Fibroblast of pulmonary artery (primary cell): ENCODE results near the gene SLC11A1.

Experiments used
- DNase-seq: peaks from one replicate; pipeline ENCODE4 v3.0.0-alpha.2; 2010; ENCODE audit warnings: low read depth
- H3K4me3 ChIP-seq: replicated peaks from 2 replicates; pipeline ENCODE4 v1.5.1; 2011; ENCODE audit warnings: low read depth, mild to moderate bottlenecking, control low read depth, low read length, moderate library complexity
- CTCF ChIP-seq: IDR thresholded peaks from 2 replicates; pipeline ENCODE4 v1.5.1; 2011; ENCODE audit warnings: mild to moderate bottlenecking, control low read depth, low read length, inconsistent platforms; ENCODE audit errors: missing control alignments

The SLC11A1 gene

GRCh38 chr2:218370410-218371063, 11.5 kb upstream of the SLC11A1 start:
- no peak overlapping the region for H3K4me3 ChIP-seq
- DNase-seq: peak; percentile 67
- no peak for TF ChIP-seq CTCF

- DNase-seq: no peak
- no peak overlapping the region for H3K4me3 ChIP-seq
- no peak for TF ChIP-seq CTCF
These were observed 10.1 kb upstream of the SLC11A1 start for GRCh38 chr2:218371983-218372350.

- no peak for DNase-seq
These were observed 7.3 kb upstream of the SLC11A1 start for GRCh38 chr2:218374795-218375194.

GRCh38 chr2:218375212-218375611, 6.9 kb upstream of the SLC11A1 start:
- DNase-seq: peak; percentile 90
- H3K4me3 ChIP-seq: no peak overlapping the region
- no peak for TF ChIP-seq CTCF

More at GRCh38 chr2:218374795-218375194, 7.3 kb upstream of the SLC11A1 start:
- TF ChIP-seq CTCF: no peak
- H3K4me3 ChIP-seq: no peak overlapping the region

GRCh38 chr2:218378053-218378452, 4.0 kb upstream of the SLC11A1 start:
- H3K4me3 ChIP-seq: no peak overlapping the region
- no peak for DNase-seq
- TF ChIP-seq CTCF: no peak

- DNase-seq: no peak
- no peak overlapping the region for H3K4me3 ChIP-seq
- TF ChIP-seq CTCF: no peak
These were observed 712 bp downstream of the SLC11A1 start for GRCh38 chr2:218382785-218383184.

GRCh38 chr2:218383892-218384519, 1.9 kb downstream of the SLC11A1 start:
- no peak overlapping the region for H3K4me3 ChIP-seq
- no peak for TF ChIP-seq CTCF
- DNase-seq: no peak
